HepG2 (cell line): ENCODE measurements around the gene CABLES1. TPM values are rescaled to one million over a fixed set of nuclear protein-coding genes. Genes with fewer than 3 reads are reported as not detected.

Source experiments
- ATAC-seq: fragments of 200-7000 bp; cut with Tn5 transposase; 3 replicates; pipeline ENCODE4 v1.9.1; 2020; ENCODE audit warnings: mild to moderate bottlenecking, moderate library complexity
- BruUV-seq: library from RNA; stranded (reverse); fragments of 400-500 nt; replicated peaks from 2 replicates; lab custom pipeline; 2021; lab: Mats Ljungman, UMichigan
- CTCF ChIA-PET: fragments of 300-600 bp; formaldehyde crosslinking; extraction: SDS; loops from one replicate; lab custom pipeline; 2021; ENCODE audit warnings: low total read pairs, inconsistent platforms, low intra/inter-chr PET ratio; lab: Yijun Ruan, JAX
- POLR2A ChIA-PET: fragments of 350-600 bp; sonication (Branson Sonifier 250); formaldehyde crosslinking; loops from one replicate; lab custom pipeline; 2020; ENCODE audit warnings: antibody characterized with exemption, inconsistent platforms; lab: Yijun Ruan, JAX
- DNase-seq: peaks from one replicate; pipeline ENCODE4 v3.0.0-alpha.2; 2015; ENCODE audit warnings: low spot score
- FAIRE-seq: peaks from 3 replicates; lab custom pipeline; 2011; peaks lifted over from hg19 to GRCh38; lab: Jason Lieb, UNC
- H2AFZ ChIP-seq: one replicate; pipeline ENCODE4 v1.6.1; 2011; ENCODE audit warnings: low read length, inconsistent platforms
- H3K27ac ChIP-seq: fragments of 300-600 bp; 3 replicates; pipeline ENCODE4 v1.8.0; 2011; ENCODE audit warnings: mixed run types, mild to moderate bottlenecking, mixed read lengths, low read length, inconsistent platforms; ENCODE audit not compliant: insufficient read depth; ENCODE audit errors: extremely low read length
- H3K27me3 ChIP-seq, 2 experiments: fragments of 200-600 bp in 1 of 2; 2 replicates in 1 of 2; 3 replicates in 1 of 2; pipeline versions ENCODE4 v1.6.0 to v1.8.0; 2011; ENCODE audit warnings: low read length in 2 of 2, mild to moderate bottlenecking in 2 of 2, moderate library complexity in 2 of 2, inconsistent platforms in 1 of 2; ENCODE audit not compliant: insufficient read depth in 2 of 2, control insufficient read depth in 1 of 2
- H3K36me3 ChIP-seq, 2 experiments: fragments of 200-600 bp in 1 of 2; replicated peaks in 1 of 2; 2 replicates in 1 of 2; 3 replicates in 1 of 2; pipeline versions ENCODE4 v1.5.1 to v1.8.0; 2011; ENCODE audit warnings: low read length in 2 of 2, inconsistent platforms in 1 of 2; ENCODE audit not compliant: insufficient read depth in 2 of 2, control insufficient read depth in 1 of 2
- H3K4me1 ChIP-seq: 2 replicates; pipeline ENCODE4 v1.5.1; 2012; ENCODE audit warnings: low read length, inconsistent platforms; ENCODE audit not compliant: insufficient read depth
- H3K4me2 ChIP-seq: 2 replicates; pipeline ENCODE4 v1.6.0; 2011; ENCODE audit warnings: low read depth, low read length, inconsistent platforms
- H3K4me3 ChIP-seq, 3 experiments: fragments of 200-600 bp in 1 of 3; sonication (generic), shearing (Covaris generic) in 1 of 3; replicated peaks in 1 of 3; 2 replicates each; pipeline ENCODE4 v1.5.1; 2011 to 2016; ENCODE audit warnings: low read length in 3 of 3, inconsistent platforms in 2 of 3, low read depth in 2 of 3, mild to moderate bottlenecking in 2 of 3, control low read depth in 1 of 3, mixed read lengths in 1 of 3; ENCODE audit not compliant: insufficient read depth in 1 of 3
- H3K79me2 ChIP-seq: one replicate; pipeline ENCODE4 v1.6.1; 2011; ENCODE audit warnings: low read length, inconsistent platforms; ENCODE audit not compliant: insufficient read depth
- H3K9ac ChIP-seq: 2 replicates; pipeline ENCODE4 v1.6.0; 2011; ENCODE audit warnings: mild to moderate bottlenecking, low read depth, low read length, inconsistent platforms; ENCODE audit not compliant: insufficient read depth
- H3K9me3 ChIP-seq: 2 replicates; pipeline ENCODE4 v1.5.1; 2012; ENCODE audit warnings: mild to moderate bottlenecking, low read length
- H4K20me1 ChIP-seq: 2 replicates; pipeline ENCODE4 v1.6.0; 2011; ENCODE audit warnings: inconsistent platforms, mild to moderate bottlenecking, low read length, moderate library complexity; ENCODE audit not compliant: insufficient read depth
- CENPT ChIP-seq: sonication (generic); formaldehyde crosslinking; IDR thresholded peaks from 2 replicates; pipeline ENCODE4 v1.8.0; 2022; ENCODE audit warnings: low read depth, mild to moderate bottlenecking, moderate library complexity, missing genetic modification reagents
- DPF2 ChIP-seq: sonication (generic); formaldehyde crosslinking; IDR thresholded peaks from 2 replicates; pipeline ENCODE4 v1.4.0; 2020; ENCODE audit warnings: mild to moderate bottlenecking, low read depth, missing genetic modification reagents, borderline replicate concordance
- GATAD1 ChIP-seq: IDR thresholded peaks from 2 replicates; pipeline ENCODE4 v1.6.1; 2016; ENCODE audit warnings: missing genetic modification reagents, missing compliant biosample characterization
- HOXD1 ChIP-seq: sonication (generic); formaldehyde crosslinking; IDR thresholded peaks from 2 replicates; pipeline ENCODE4 v1.5.0; 2020; ENCODE audit warnings: missing genetic modification reagents
- MEF2D ChIP-seq: sonication (generic); formaldehyde crosslinking; IDR thresholded peaks from 2 replicates; pipeline ENCODE4 v1.5.1; 2020; ENCODE audit warnings: mild to moderate bottlenecking, missing genetic modification reagents
- MTA1 ChIP-seq: sonication (generic); formaldehyde crosslinking; IDR thresholded peaks from 2 replicates; pipeline ENCODE4 v1.4.0; 2020; ENCODE audit warnings: missing genetic modification reagents, mild to moderate bottlenecking, borderline replicate concordance
- RORA ChIP-seq: sonication (generic); formaldehyde crosslinking; IDR thresholded peaks from 2 replicates; pipeline ENCODE4 v1.5.0; 2020; ENCODE audit warnings: mild to moderate bottlenecking, missing genetic modification reagents, moderate library complexity
- SOX5 ChIP-seq: IDR thresholded peaks from 2 replicates; pipeline ENCODE4 v1.6.1; 2016; ENCODE audit warnings: borderline replicate concordance
- SUZ12 ChIP-seq: fragments of 150-350 bp; IDR thresholded peaks from 2 replicates; pipeline ENCODE4 v1.6.1; 2014; ENCODE audit warnings: low read depth, low read length
- THYN1 ChIP-seq: sonication (generic); formaldehyde crosslinking; IDR thresholded peaks from 2 replicates; pipeline ENCODE4 v1.8.1; 2023; ENCODE audit warnings: low read depth, mild to moderate bottlenecking, moderate library complexity, missing genetic modification reagents, borderline replicate concordance
- ZNF24 ChIP-seq: fragments of 450-650 bp; IDR thresholded peaks from 2 replicates; pipeline ENCODE4 v1.6.1; 2017; ENCODE audit warnings: antibody characterized with exemption, mild to moderate bottlenecking
- ZNF274 ChIP-seq: sonication (generic); formaldehyde crosslinking; IDR thresholded peaks from 2 replicates; pipeline ENCODE4 v1.5.1; 2020; ENCODE audit warnings: mild to moderate bottlenecking, missing genetic modification reagents
- ZNF713 ChIP-seq: sonication (generic); formaldehyde crosslinking; IDR thresholded peaks from 2 replicates; pipeline ENCODE4 v1.4.0; 2020; ENCODE audit warnings: mild to moderate bottlenecking, missing genetic modification reagents
- WGBS: methylation state at CpG from one replicate; pipeline ENCODE4 v1.1.6; 2017; ENCODE audit warnings: low lambda C conversion rate; 5-methylcytosine and 5-hydroxymethylcytosine counted together
- in situ Hi-C: cut with HindIII; loops from 2 replicates; pipeline ENCODE4 v1.10.0; 2017; ENCODE audit warnings: low pct_unique_long_range_greater_than_20kb; ENCODE audit not compliant: extremely low pct_ligation_motif_present
- intact Hi-C: fragments of 100-400 bp; cut with micrococcal nuclease; formaldehyde crosslinking; loops from one replicate; pipeline ENCODE4 v1.10.0; 2022; ENCODE audit not compliant: unreplicated experiment
- polyA plus RNA-seq, 8 experiments: library from polyadenylated mRNA; depleted of rRNA in 3 of 8; stranded (reverse) in 7 of 8; unstranded in 1 of 8; fragments of >200 nt; fragmentation: Illumina TruSeq in 4 of 8; extraction: Trizol in 4 of 8; gene quantifications; 2 replicates each; pipeline versions ENCODE4 v1.2.1 to v1.2.3, GENCODE V29; 2011 to 2016; ENCODE audit warnings: low read depth in 4 of 8, missing spikeins in 1 of 8, mixed read lengths in 1 of 8; ENCODE audit not compliant: insufficient read depth in 1 of 8
- total RNA-seq, 5 experiments: library from RNA; depleted of rRNA; stranded (reverse); fragments of >200 nt; fragmentation: Illumina TruSeq; extraction: Trizol; gene quantifications; 2 replicates each; pipeline ENCODE4 v1.2.3, GENCODE V29; 2016; ENCODE audit warnings: low read depth in 1 of 5
- TF ChIP-seq, protein P1 (sequence below): sonication (generic); formaldehyde crosslinking; IDR thresholded peaks from 2 replicates; pipeline ENCODE4 v1.4.0; 2020; ENCODE audit warnings: missing genetic modification reagents, borderline replicate concordance
- TF ChIP-seq, protein P2 (sequence below): IDR thresholded peaks from 2 replicates; pipeline ENCODE4 v1.4.0; 2020; ENCODE audit warnings: mild to moderate bottlenecking, missing genetic modification reagents
- TF ChIP-seq, protein P3 (sequence below): IDR thresholded peaks from 2 replicates; pipeline ENCODE4 v1.6.1; 2012; ENCODE audit warnings: inconsistent platforms

CABLES1 gene
- total and polyA plus RNA-seq, 2 of the 13 experiments (the other 11 are each of a cell fraction or from before 2014, with no cell fraction given) = 14.7 to 25.8 TPM

DNA sequence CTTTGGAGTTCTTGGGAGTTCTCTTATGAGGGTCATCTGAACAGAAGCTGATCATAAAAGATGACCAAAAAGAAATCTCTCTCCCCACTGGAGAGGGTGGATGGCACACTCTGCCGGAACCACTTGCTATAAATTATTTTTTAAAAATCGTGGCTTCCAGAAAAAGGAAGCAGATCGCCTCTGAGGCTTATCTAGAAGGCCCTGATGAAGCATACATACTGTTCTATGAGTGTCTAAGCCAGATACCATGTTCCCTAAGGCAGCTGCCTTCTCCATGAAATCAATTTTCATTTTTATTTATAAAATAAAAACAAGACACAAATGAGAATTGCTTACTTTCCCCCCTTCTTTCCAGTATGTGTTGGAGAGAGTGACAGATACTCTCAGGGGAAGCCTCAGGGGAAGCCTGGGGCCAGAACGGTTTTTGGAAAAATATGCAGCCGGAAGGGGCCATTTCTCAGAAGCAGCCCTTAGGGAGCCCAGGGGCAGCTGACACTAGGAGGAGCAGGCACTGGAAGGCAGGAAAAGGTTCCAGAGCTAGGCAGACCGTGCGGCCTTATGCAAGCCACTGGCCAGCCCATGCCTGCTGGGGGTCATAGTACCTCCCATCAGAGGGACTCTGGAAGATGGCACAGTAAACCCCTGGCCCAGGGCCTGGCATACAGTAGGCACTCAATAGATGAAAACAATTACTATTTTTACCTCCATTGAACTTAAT, 130.6 kb downstream of the CABLES1 start:
- no TSS peak for BruUV-seq
- ChIA-PET POLR2A (no interaction called here), CTCF (no interaction called here)
- Histone ChIP-seq H3K27me3 (no peaks in the 10 kb centered on the region), H3K4me2 (no peak overlapping the region), H3K27ac (no peak overlapping the region), H3K79me2 (no peaks in the 10 kb centered on the region), H3K36me3 (no peaks in the 10 kb centered on the region), H3K9me3 (peaks cover 16% of the 10 kb centered on the region), H2AFZ (no peak overlapping the region), H4K20me1 (no peaks in the 10 kb centered on the region), H3K4me3 (no peak overlapping the region), H3K4me1 (peaks cover 19% of the 10 kb centered on the region), H3K9ac (no peak overlapping the region)
- intact Hi-C loops (loop anchor here (5.0 kb wide), 1 partner anchor 384 kb away; no protein-coding TSS in a partner anchor), in situ Hi-C loops (no loop called here)
- ATAC-seq = peak; percentile 22; the same call in 2 of the 3 replicates
- no peak for DNase-seq
- 72% methylated on average over 7 of the region's 7 CpGs for WGBS
- no peak for FAIRE-seq
- TF ChIP-seq, protein P1, sequence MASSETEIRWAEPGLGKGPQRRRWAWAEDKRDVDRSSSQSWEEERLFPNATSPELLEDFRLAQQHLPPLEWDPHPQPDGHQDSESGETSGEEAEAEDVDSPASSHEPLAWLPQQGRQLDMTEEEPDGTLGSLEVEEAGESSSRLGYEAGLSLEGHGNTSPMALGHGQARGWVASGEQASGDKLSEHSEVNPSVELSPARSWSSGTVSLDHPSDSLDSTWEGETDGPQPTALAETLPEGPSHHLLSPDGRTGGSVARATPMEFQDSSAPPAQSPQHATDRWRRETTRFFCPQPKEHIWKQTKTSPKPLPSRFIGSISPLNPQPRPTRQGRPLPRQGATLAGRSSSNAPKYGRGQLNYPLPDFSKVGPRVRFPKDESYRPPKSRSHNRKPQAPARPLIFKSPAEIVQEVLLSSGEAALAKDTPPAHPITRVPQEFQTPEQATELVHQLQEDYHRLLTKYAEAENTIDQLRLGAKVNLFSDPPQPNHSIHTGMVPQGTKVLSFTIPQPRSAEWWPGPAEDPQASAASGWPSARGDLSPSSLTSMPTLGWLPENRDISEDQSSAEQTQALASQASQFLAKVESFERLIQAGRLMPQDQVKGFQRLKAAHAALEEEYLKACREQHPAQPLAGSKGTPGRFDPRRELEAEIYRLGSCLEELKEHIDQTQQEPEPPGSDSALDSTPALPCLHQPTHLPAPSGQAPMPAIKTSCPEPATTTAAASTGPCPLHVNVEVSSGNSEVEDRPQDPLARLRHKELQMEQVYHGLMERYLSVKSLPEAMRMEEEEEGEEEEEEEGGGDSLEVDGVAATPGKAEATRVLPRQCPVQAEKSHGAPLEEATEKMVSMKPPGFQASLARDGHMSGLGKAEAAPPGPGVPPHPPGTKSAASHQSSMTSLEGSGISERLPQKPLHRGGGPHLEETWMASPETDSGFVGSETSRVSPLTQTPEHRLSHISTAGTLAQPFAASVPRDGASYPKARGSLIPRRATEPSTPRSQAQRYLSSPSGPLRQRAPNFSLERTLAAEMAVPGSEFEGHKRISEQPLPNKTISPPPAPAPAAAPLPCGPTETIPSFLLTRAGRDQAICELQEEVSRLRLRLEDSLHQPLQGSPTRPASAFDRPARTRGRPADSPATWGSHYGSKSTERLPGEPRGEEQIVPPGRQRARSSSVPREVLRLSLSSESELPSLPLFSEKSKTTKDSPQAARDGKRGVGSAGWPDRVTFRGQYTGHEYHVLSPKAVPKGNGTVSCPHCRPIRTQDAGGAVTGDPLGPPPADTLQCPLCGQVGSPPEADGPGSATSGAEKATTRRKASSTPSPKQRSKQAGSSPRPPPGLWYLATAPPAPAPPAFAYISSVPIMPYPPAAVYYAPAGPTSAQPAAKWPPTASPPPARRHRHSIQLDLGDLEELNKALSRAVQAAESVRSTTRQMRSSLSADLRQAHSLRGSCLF (CRISPR knock-in tag) = no peak
- TF ChIP-seq MTA1 (no peak), DPF2 (CRISPR knock-in tag) (no peak), HOXD1 (CRISPR knock-in tag) (no peak), MEF2D (CRISPR knock-in tag) (no peak), SUZ12 (no peak), CENPT (CRISPR knock-in tag) (no peak), THYN1 (no peak), SOX5 (CRISPR knock-in tag) (no peak), ZNF24 (no peak), ZNF713 (CRISPR knock-in tag) (no peak), GATAD1 (CRISPR knock-in tag) (no peak), RORA (no peak), ZNF274 (CRISPR knock-in tag) (no peak)
- TF ChIP-seq, protein P2, sequence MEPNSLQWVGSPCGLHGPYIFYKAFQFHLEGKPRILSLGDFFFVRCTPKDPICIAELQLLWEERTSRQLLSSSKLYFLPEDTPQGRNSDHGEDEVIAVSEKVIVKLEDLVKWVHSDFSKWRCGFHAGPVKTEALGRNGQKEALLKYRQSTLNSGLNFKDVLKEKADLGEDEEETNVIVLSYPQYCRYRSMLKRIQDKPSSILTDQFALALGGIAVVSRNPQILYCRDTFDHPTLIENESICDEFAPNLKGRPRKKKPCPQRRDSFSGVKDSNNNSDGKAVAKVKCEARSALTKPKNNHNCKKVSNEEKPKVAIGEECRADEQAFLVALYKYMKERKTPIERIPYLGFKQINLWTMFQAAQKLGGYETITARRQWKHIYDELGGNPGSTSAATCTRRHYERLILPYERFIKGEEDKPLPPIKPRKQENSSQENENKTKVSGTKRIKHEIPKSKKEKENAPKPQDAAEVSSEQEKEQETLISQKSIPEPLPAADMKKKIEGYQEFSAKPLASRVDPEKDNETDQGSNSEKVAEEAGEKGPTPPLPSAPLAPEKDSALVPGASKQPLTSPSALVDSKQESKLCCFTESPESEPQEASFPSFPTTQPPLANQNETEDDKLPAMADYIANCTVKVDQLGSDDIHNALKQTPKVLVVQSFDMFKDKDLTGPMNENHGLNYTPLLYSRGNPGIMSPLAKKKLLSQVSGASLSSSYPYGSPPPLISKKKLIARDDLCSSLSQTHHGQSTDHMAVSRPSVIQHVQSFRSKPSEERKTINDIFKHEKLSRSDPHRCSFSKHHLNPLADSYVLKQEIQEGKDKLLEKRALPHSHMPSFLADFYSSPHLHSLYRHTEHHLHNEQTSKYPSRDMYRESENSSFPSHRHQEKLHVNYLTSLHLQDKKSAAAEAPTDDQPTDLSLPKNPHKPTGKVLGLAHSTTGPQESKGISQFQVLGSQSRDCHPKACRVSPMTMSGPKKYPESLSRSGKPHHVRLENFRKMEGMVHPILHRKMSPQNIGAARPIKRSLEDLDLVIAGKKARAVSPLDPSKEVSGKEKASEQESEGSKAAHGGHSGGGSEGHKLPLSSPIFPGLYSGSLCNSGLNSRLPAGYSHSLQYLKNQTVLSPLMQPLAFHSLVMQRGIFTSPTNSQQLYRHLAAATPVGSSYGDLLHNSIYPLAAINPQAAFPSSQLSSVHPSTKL (CRISPR knock-in tag) = no peak
- TF ChIP-seq, protein P3, sequence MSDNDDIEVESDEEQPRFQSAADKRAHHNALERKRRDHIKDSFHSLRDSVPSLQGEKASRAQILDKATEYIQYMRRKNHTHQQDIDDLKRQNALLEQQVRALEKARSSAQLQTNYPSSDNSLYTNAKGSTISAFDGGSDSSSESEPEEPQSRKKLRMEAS = no peak
